GM12878 (cell line): ENCODE data around the gene GPC3. TPM values are rescaled to one million over a fixed set of nuclear protein-coding genes. Genes with fewer than 3 reads are reported as not detected.

Experiments
- ATAC-seq: fragments of 200-7000 bp; cut with Tn5 transposase; 3 replicates; pipeline ENCODE4 v1.9.1; 2020; ENCODE audit warnings: mild to moderate bottlenecking, moderate library complexity
- BruUV-seq: library from RNA; stranded (reverse); fragments of 400-500 nt; replicated peaks from 2 replicates; lab custom pipeline; 2021; lab: Mats Ljungman, UMichigan
- CTCF ChIA-PET: fragments of 300-600 bp; sonication (Branson Sonifier 250); formaldehyde crosslinking; extraction: SDS; loops from one replicate; lab custom pipeline; 2021; ENCODE audit warnings: inconsistent platforms; lab: Yijun Ruan, JAX
- POLR2A ChIA-PET: fragments of 350-600 bp; formaldehyde crosslinking; extraction: SDS; loops from one replicate; lab custom pipeline; 2021; ENCODE audit warnings: inconsistent platforms; lab: Charles Lee
- RAD21 ChIA-PET: fragments of 300-600 bp; sonication (Branson Sonifier 250); formaldehyde crosslinking; loops from one replicate; lab custom pipeline; 2023; ENCODE audit warnings: antibody characterized with exemption; ENCODE audit not compliant: unreplicated experiment; lab: Charles Lee
- SMC1A ChIA-PET: fragments of 300-600 bp; sonication (Branson Sonifier 250); formaldehyde crosslinking; loops from one replicate; lab custom pipeline; 2023; ENCODE audit not compliant: unreplicated experiment, uncharacterized antibody; lab: Charles Lee
- DNase-seq: peaks from one replicate; pipeline ENCODE4 v3.0.0-alpha.2; 2011; ENCODE audit warnings: low read depth, low spot score
- FAIRE-seq: peaks from 3 replicates; lab custom pipeline; 2011; peaks lifted over from hg19 to GRCh38; lab: Jason Lieb, UNC
- H2AFZ ChIP-seq: 2 replicates; pipeline ENCODE4 v1.6.0; 2011; ENCODE audit warnings: low read depth, low read length, control low read depth; ENCODE audit not compliant: control insufficient read depth
- H3K27ac ChIP-seq: 2 replicates; pipeline ENCODE4 v1.5.1; 2011; ENCODE audit warnings: control low read depth; ENCODE audit not compliant: control insufficient read depth, insufficient read depth
- H3K27me3 ChIP-seq, 2 experiments: replicated peaks in 1 of 2; 2 replicates each; pipeline versions ENCODE4 v1.6.0 to v1.6.1; 2011; ENCODE audit warnings: low read length in 1 of 2; ENCODE audit not compliant: control insufficient read depth in 2 of 2, insufficient read depth in 2 of 2
- H3K36me3 ChIP-seq, 2 experiments: 2 replicates each; pipeline ENCODE4 v1.5.1; 2011; ENCODE audit warnings: low read length in 1 of 2; ENCODE audit not compliant: control insufficient read depth in 2 of 2, insufficient read depth in 2 of 2
- H3K4me1 ChIP-seq: 2 replicates; pipeline ENCODE4 v1.6.1; 2011; ENCODE audit warnings: mild to moderate bottlenecking, low read length, moderate library complexity, mixed read lengths; ENCODE audit not compliant: control insufficient read depth, insufficient read depth
- H3K4me2 ChIP-seq: 2 replicates; pipeline ENCODE4 v1.6.0; 2011; ENCODE audit warnings: control low read depth; ENCODE audit not compliant: control insufficient read depth, insufficient read depth
- H3K4me3 ChIP-seq: fragments of 200-600 bp; sonication (generic); 2 replicates; pipeline ENCODE4 v1.5.1; 2016
- H3K79me2 ChIP-seq: 2 replicates; pipeline ENCODE4 v1.6.0; 2011; ENCODE audit warnings: low read length; ENCODE audit not compliant: control insufficient read depth, insufficient read depth
- H3K9ac ChIP-seq: 2 replicates; pipeline ENCODE4 v1.8.0; 2011; ENCODE audit warnings: low read length, control low read depth, mixed read lengths; ENCODE audit not compliant: control insufficient read depth, insufficient read depth
- H3K9me3 ChIP-seq: replicated peaks from 3 replicates; pipeline ENCODE4 v1.5.1; 2011; ENCODE audit warnings: mild to moderate bottlenecking, low read length; ENCODE audit not compliant: control insufficient read depth, insufficient read depth
- H4K20me1 ChIP-seq: 2 replicates; pipeline ENCODE4 v1.6.0; 2011; ENCODE audit not compliant: control insufficient read depth, insufficient read depth
- ATF7 ChIP-seq: fragments of 450-650 bp; IDR thresholded peaks from 2 replicates; pipeline ENCODE4 v1.6.1; 2016; ENCODE audit warnings: low read depth, mild to moderate bottlenecking
- BCL3 ChIP-seq: IDR thresholded peaks from 2 replicates; pipeline ENCODE4 v1.6.1; 2011; ENCODE audit warnings: borderline replicate concordance, low read depth, mild to moderate bottlenecking, moderate library complexity, low read length; ENCODE audit not compliant: insufficient read depth, poor library complexity, severe bottlenecking
- CHD1 ChIP-seq: IDR thresholded peaks from 2 replicates; pipeline ENCODE4 v1.6.1; 2012; ENCODE audit warnings: low read depth, low read length, improper control_type of control experiment
- CTCF ChIP-seq, 3 experiments: IDR thresholded peaks in 2 of 3; conservative IDR thresholded peaks in 1 of 3; 2 replicates each; pipeline ENCODE4 v1.5.1; 2011; ENCODE audit warnings: low read depth in 3 of 3, low read length in 3 of 3, mild to moderate bottlenecking in 3 of 3, control low read depth in 2 of 3, moderate library complexity in 2 of 3, inconsistent platforms in 1 of 3, mixed read lengths in 1 of 3; ENCODE audit not compliant: control insufficient read depth in 2 of 3, insufficient read depth in 1 of 3; ENCODE audit errors: extremely low read depth in 1 of 3
- IRF4 ChIP-seq: IDR thresholded peaks from 2 replicates; pipeline ENCODE4 v1.6.1; 2011; ENCODE audit warnings: low read depth, low read length
- LARP7 ChIP-seq: fragments of 450-650 bp; IDR thresholded peaks from 2 replicates; pipeline ENCODE4 v1.6.1; 2017; ENCODE audit warnings: mild to moderate bottlenecking
- NR2C1 ChIP-seq: fragments of 450-650 bp; IDR thresholded peaks from 2 replicates; pipeline ENCODE4 v1.6.1; 2017; ENCODE audit warnings: antibody characterized with exemption, mild to moderate bottlenecking, moderate library complexity
- SMARCA5 ChIP-seq: fragments of 450-650 bp; IDR thresholded peaks from 2 replicates; pipeline ENCODE4 v1.6.1; 2017; ENCODE audit warnings: mild to moderate bottlenecking
- USF2 ChIP-seq: IDR thresholded peaks from 2 replicates; pipeline ENCODE4 v1.6.1; 2011; ENCODE audit warnings: low read depth, low read length, improper control_type of control experiment, borderline replicate concordance
- ZBTB40 ChIP-seq: fragments of 450-650 bp; IDR thresholded peaks from 2 replicates; pipeline ENCODE4 v1.6.1; 2016; ENCODE audit warnings: mild to moderate bottlenecking, moderate library complexity, borderline replicate concordance
- ZNF207 ChIP-seq: fragments of 450-650 bp; IDR thresholded peaks from 2 replicates; pipeline ENCODE4 v1.6.1; 2014; ENCODE audit warnings: antibody characterized with exemption, mild to moderate bottlenecking, borderline replicate concordance
- WGBS: methylation state at CpG from one replicate; pipeline ENCODE4 v1.1.6; 2016; ENCODE audit warnings: low lambda C conversion rate; ENCODE audit not compliant: insufficient replicate concordance, insufficient coverage; ENCODE audit errors: missing lambda C conversion rate; 5-methylcytosine and 5-hydroxymethylcytosine counted together
- in situ Hi-C: fragments of 300-500 bp; cut with MboI; formaldehyde crosslinking; loops from 9 replicates; pipeline ENCODE4 v1.14.3; 2018; ENCODE audit warnings: mixed read lengths
- intact Hi-C: fragments of 100-400 bp; cut with micrococcal nuclease; formaldehyde crosslinking; loops from one replicate; pipeline ENCODE4 v1.14.2; 2022; ENCODE audit not compliant: unreplicated experiment
- polyA plus RNA-seq, 11 experiments: library from polyadenylated mRNA; depleted of rRNA in 4 of 11; unstranded in 6 of 11; stranded (reverse) in 5 of 11; fragments of >200 nt; fragmentation: Nextera tagmentation in 4 of 11; fragmentation: Illumina TruSeq in 1 of 11; extraction: Ambion mirVana in 4 of 11; extraction: Trizol in 1 of 11; gene quantifications; 1 replicate in 1 of 11; 2 replicates in 10 of 11; pipeline versions ENCODE4 v1.2.1 to v1.2.3, GENCODE V29; 2011 to 2016; ENCODE audit warnings: inconsistent platforms in 2 of 11, missing spikeins in 2 of 11, low read depth in 1 of 11
- total RNA-seq, 4 experiments: library from RNA; depleted of rRNA in 3 of 4; stranded (reverse); fragments of >200 nt in 3 of 4; fragmentation: Illumina TruSeq in 1 of 4; extraction: Trizol in 1 of 4; gene quantifications; 2 replicates each; pipeline versions ENCODE4 v1.2.1 to v1.2.3, GENCODE V29; 2013 to 2021

The GPC3 gene
- total and polyA plus RNA-seq, 10 of the 15 experiments (the other 5 are each of a cell fraction or from before 2014, with no cell fraction given), result 0.09 to 0.82 TPM; not detected in 8

- no peak for TF ChIP-seq BCL3
- no peak for TF ChIP-seq CTCF (IDR thresholded peaks at IDR 0.05 in 2 of 3, conservative IDR thresholded peaks at IDR 0.05 in 1 of 3; ENCODE audit: control insufficient read depth in 2 of 3, extremely low read depth in 1 of 3, insufficient read depth in 1 of 3, low read depth in 3 of 3, low read length in 3 of 3)
- no peak for TF ChIP-seq IRF4
- TF ChIP-seq ATF7, result no peak
- TF ChIP-seq ZNF207, result no peak
- TF ChIP-seq USF2, result no peak
These were observed 1.8 kb upstream of the GPC3 start (continued) for GRCh38 chrX:133987188-133987587.

GRCh38 chrX:133985967-133986683, 731 bp upstream of the GPC3 start:
- in situ Hi-C loops, result no loop called here
- WGBS, result 31% methylated on average over 14 of the region's 14 CpGs
- POLR2A ChIA-PET, result no interaction called here
- Histone ChIP-seq H2AFZ (no peak overlapping the region), H3K9ac (no peak overlapping the region), H3K27me3 (no peaks in the 10 kb centered on the region)
- TF ChIP-seq ZNF207 (no peak), LARP7 (no peak), NR2C1 (no peak), CHD1 (no peak), SMARCA5 (no peak), ZBTB40 (no peak)
- TF ChIP-seq, all 136 proteins: peak for 0
- no peak for FAIRE-seq
- Histone ChIP-seq H3K9me3 (no peaks in the 10 kb centered on the region; the same call in 2 of the 3 replicates), H3K79me2 (no peaks in the 10 kb centered on the region), H3K4me1 (no peaks in the 10 kb centered on the region), H4K20me1 (no peaks in the 10 kb centered on the region), H3K4me2 (no peak overlapping the region), H3K36me3 (no peaks in the 10 kb centered on the region), H3K4me3 (no peak overlapping the region), H3K27ac (no peak overlapping the region)
- CTCF ChIA-PET, result no interaction called here
- SMC1A ChIA-PET, result no interaction called here
- no peak for DNase-seq
- ATAC-seq, result no peak
- intact Hi-C loops, result no loop called here
- RAD21 ChIA-PET, result no interaction called here
- no TSS peak for BruUV-seq
